Tibial nerve (tissue), 3 donors: ENCODE results near the gene ZGPAT.

Experiments used
- EP300 ChIP-seq, 2 donors: sonication (generic); formaldehyde crosslinking; IDR thresholded peaks; one replicate each; pipeline ENCODE4 v1.6.1; 2017; ENCODE audit warnings: antibody characterized with exemption in 2 of 2, mild to moderate bottlenecking in 1 of 2
- POLR2A ChIP-seq, 2 donors: fragments of 450-650 bp; IDR thresholded peaks; one replicate each; pipeline ENCODE4 v1.6.1; 2017; ENCODE audit warnings: antibody characterized with exemption in 2 of 2, mild to moderate bottlenecking in 2 of 2, moderate library complexity in 2 of 2

DNA sequence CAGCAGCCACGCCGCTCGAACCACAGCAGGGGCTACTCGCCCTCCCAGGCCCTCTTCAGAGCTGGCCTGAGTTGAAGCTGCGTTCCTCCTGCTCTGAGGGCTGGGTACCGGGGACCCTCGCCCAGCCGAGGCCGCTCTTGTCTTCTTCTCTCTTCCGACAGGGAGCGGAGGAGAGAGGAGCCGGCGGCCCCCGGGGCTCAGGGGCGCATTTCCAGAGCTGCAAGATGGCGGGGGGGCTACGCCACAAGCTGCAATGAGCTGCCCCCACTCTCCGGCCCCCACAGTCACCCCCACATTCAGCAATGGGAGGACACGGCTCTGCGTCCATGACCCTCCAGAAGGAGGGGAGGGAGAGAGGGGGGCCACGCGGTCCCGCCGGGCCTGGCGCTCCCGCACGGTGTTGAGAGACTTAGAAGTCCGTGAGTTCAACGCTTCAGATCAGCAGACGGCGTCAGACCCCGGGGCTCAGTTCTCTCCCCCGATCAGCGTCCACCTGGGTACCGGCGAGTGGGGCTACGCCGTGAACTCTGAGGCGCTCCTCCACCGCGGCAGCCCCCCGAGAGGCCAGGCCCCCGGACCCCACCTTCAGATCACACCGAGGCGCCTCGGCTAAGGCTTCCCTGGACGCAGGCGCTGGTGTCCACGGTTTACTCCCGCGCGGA is 63.3 kb downstream of the ZGPAT start:
- TF ChIP-seq POLR2A (IDR thresholded peaks at IDR 0.05) (no peak), EP300 (IDR thresholded peaks at IDR 0.05) (no peak)
